Measurements from ENCODE around the gene NFKBIE. TPM values are rescaled to one million over a fixed set of nuclear protein-coding genes. Genes with fewer than 3 reads are reported as not detected.

NFKBIE gene
- total RNA-seq, 1 donor from 2014 or later = 10.1 TPM

GRCh38 chr6:44251576-44252524 is 13.5 kb downstream of the NFKBIE start:
- Mint-ChIP-seq H3K4me3 (ENCODE audit: unreplicated experiment) (no peak overlapping the region), H3K27ac (ENCODE audit: unreplicated experiment) (peak overlapping the region; percentile 13), H3K36me3 (ENCODE audit: low read depth, unreplicated experiment) (peaks cover 43% of the 10 kb centered on the region), H3K9me3 (ENCODE audit: unreplicated experiment) (peaks cover 3% of the 10 kb centered on the region), H3K27me3 (ENCODE audit: low read depth, unreplicated experiment) (no peaks in the 10 kb centered on the region), H3K4me1 (ENCODE audit: low read depth, unreplicated experiment) (peaks cover 57% of the 10 kb centered on the region)
- Histone ChIP-seq H3K36me3 (ENCODE audit: insufficient read depth, low read length) (peaks cover 60% of the 10 kb centered on the region), H3K27ac (ENCODE audit: low read depth, low read length) (no peak overlapping the region), H3K27me3 (ENCODE audit: insufficient read depth, low read length) (no peaks in the 10 kb centered on the region), H3K4me3 (ENCODE audit: insufficient read depth, low read depth, low read length) (no peak overlapping the region), H3K4me2 (ENCODE audit: low read length) (peak overlapping the region; percentile 23), H3K79me2 (ENCODE audit: insufficient read depth, low read length) (peaks cover 96% of the 10 kb centered on the region), H3K4me1 (ENCODE audit: insufficient read depth, low read length) (peaks cover 22% of the 10 kb centered on the region), H2AFZ (ENCODE audit: low read depth, low read length) (no peak overlapping the region), H3K9ac (ENCODE audit: low read length) (no peak overlapping the region), H3K9me3 (ENCODE audit: insufficient read depth, low read depth, low read length) (no peaks in the 10 kb centered on the region), H4K20me1 (ENCODE audit: insufficient read depth, low read length) (peaks cover 100% of the 10 kb centered on the region)
- TF ChIP-seq CTCF (IDR thresholded peaks at IDR 0.05; ENCODE audit: insufficient read depth, low read depth, low read length) = no peak
- TF ChIP-seq EZH2 (IDR thresholded peaks at IDR 0.05; ENCODE audit: insufficient read depth, low read length) = no peak
- DNase-seq (ENCODE audit: low read depth) (no peak), FAIRE-seq (no peak)

GRCh38 chr6:44250718-44251123 is 14.6 kb downstream of the NFKBIE start:
- H3K79me2 ChIP-seq (ENCODE audit: insufficient read depth, low read length) = peaks cover 89% of the 10 kb centered on the region
- H3K4me2 ChIP-seq (ENCODE audit: low read length) = peak overlapping the region; percentile 93
- no peak overlapping the region for H3K4me3 ChIP-seq (ENCODE audit: insufficient read depth, low read depth, low read length)
- peaks cover 17% of the 10 kb centered on the region for H3K4me1 ChIP-seq (ENCODE audit: insufficient read depth, low read length)
- DNase-seq (ENCODE audit: low read depth) (no peak), FAIRE-seq (no peak)
- no peaks in the 10 kb centered on the region for H3K9me3 ChIP-seq (ENCODE audit: insufficient read depth, low read depth, low read length)
- H2AFZ ChIP-seq (ENCODE audit: low read depth, low read length) = no peak overlapping the region
- H3K27me3 ChIP-seq (ENCODE audit: insufficient read depth, low read length) = no peaks in the 10 kb centered on the region
- peaks cover 60% of the 10 kb centered on the region for H3K36me3 ChIP-seq (ENCODE audit: insufficient read depth, low read length)
- H3K27ac Mint-ChIP-seq (ENCODE audit: unreplicated experiment) = no peak overlapping the region
- no peak for TF ChIP-seq CTCF (IDR thresholded peaks at IDR 0.05; ENCODE audit: insufficient read depth, low read depth, low read length)
- TF ChIP-seq EZH2 (IDR thresholded peaks at IDR 0.05; ENCODE audit: insufficient read depth, low read length) = no peak
- H3K27me3 Mint-ChIP-seq (ENCODE audit: low read depth, unreplicated experiment) = no peaks in the 10 kb centered on the region
- peaks cover 40% of the 10 kb centered on the region for H3K36me3 Mint-ChIP-seq (ENCODE audit: low read depth, unreplicated experiment)
- peak overlapping the region; percentile 100 for H3K9ac ChIP-seq (ENCODE audit: low read length)
- peak overlapping the region; percentile 10 for H3K4me3 Mint-ChIP-seq (ENCODE audit: unreplicated experiment)
- H3K27ac ChIP-seq (ENCODE audit: low read depth, low read length) = no peak overlapping the region
- peaks cover 3% of the 10 kb centered on the region for H3K9me3 Mint-ChIP-seq (ENCODE audit: unreplicated experiment)
- peaks cover 54% of the 10 kb centered on the region for H3K4me1 Mint-ChIP-seq (ENCODE audit: low read depth, unreplicated experiment)
- peaks cover 88% of the 10 kb centered on the region for H4K20me1 ChIP-seq (ENCODE audit: insufficient read depth, low read length)
